Measurements from ENCODE around the gene ERC1.

Gene ERC1

GRCh38 chr12:990661-991349 lies at the start of gene ERC1:
ERC1 (plus strand) TSS chr12:991223; CDS start chr12:1027904, 36,681 bp downstream.
- H3K27me3 ChIP-seq (ENCODE audit: control insufficient read depth, insufficient read depth, low read length) = no peaks in the 10 kb centered on the region
- peak within 1 kb of the TSS; percentile 98 for H3K9ac ChIP-seq (ENCODE audit: low read length)
- H3K4me1 ChIP-seq (ENCODE audit: control insufficient read depth, insufficient read depth, low read length) = peaks cover 15% of the 10 kb centered on the region; the same call in 1 of the 2 replicates
- no peaks in the 10 kb centered on the region for H3K36me3 ChIP-seq (ENCODE audit: control insufficient read depth, insufficient read depth, low read length)
- H3K9me3 ChIP-seq (ENCODE audit: control insufficient read depth, insufficient read depth, low read depth, low read length) = no peaks in the 10 kb centered on the region
- H3K27ac ChIP-seq (ENCODE audit: low read depth, low read length) = peak within 1 kb of the TSS; percentile 97
- peak within 1 kb of the TSS; percentile 99 for H3K4me3 ChIP-seq (ENCODE audit: low read depth, low read length)

DNA sequence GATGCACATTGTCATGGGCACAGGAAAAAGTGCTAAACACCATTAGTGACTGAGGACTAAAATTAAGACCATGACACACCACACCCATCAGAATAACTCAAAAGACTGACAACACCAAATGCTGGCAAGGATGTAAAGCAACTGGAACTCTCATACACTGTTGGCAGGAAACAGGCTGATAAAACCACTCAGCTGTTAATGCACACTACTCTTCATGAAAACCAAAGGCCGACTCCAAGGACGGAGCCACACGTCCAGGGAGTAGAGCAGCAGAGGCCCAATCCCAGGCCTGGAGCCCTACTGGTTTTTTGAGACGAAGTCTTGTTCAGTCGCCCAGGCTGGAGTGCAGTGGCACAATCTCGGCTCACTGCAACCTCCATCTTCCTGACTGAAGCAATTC lies 48.0 kb upstream of the ERC1 start:
- no peak overlapping the region for H3K9ac ChIP-seq (ENCODE audit: low read length)
- H3K36me3 ChIP-seq (ENCODE audit: control insufficient read depth, insufficient read depth, low read length) = peaks cover 23% of the 10 kb centered on the region
- H3K27ac ChIP-seq (ENCODE audit: low read depth, low read length) = no peak overlapping the region
- H3K4me3 ChIP-seq (ENCODE audit: low read depth, low read length) = no peak overlapping the region
- no peaks in the 10 kb centered on the region for H3K4me1 ChIP-seq (ENCODE audit: control insufficient read depth, insufficient read depth, low read length)
- H3K9me3 ChIP-seq (ENCODE audit: control insufficient read depth, insufficient read depth, low read depth, low read length) = no peaks in the 10 kb centered on the region
- H3K27me3 ChIP-seq (ENCODE audit: control insufficient read depth, insufficient read depth, low read length) = no peaks in the 10 kb centered on the region

DNA sequence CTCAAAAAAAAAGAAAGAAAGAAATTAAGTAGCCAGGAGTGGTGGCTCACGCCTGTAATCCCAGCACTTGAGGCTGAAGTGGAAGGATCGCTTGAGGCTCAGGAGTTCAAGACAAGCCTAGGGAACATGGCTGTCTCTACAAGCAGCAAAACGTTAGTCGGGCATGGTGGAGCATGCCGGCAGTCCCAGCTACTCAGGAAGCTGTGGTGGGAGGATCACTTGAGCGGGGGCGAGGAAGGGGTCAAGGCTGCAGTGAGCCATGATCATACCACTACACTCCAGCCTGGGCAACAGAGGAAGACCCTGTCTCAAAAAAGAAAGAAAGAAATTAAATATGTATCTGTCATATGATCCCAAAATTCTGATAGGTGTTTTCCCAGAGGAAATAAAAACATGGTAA lies 46.8 kb upstream of the ERC1 start:
- Histone ChIP-seq H3K9me3 (ENCODE audit: control insufficient read depth, insufficient read depth, low read depth, low read length) (no peaks in the 10 kb centered on the region), H3K36me3 (ENCODE audit: control insufficient read depth, insufficient read depth, low read length) (peaks cover 15% of the 10 kb centered on the region), H3K27ac (ENCODE audit: low read depth, low read length) (no peak overlapping the region)

GRCh38 chr12:946212-946611 lies 44.8 kb upstream of the ERC1 start:
- Histone ChIP-seq H3K4me1 (ENCODE audit: control insufficient read depth, insufficient read depth, low read length) (no peaks in the 10 kb centered on the region), H3K9me3 (ENCODE audit: control insufficient read depth, insufficient read depth, low read depth, low read length) (no peaks in the 10 kb centered on the region), H3K27me3 (ENCODE audit: control insufficient read depth, insufficient read depth, low read length) (no peaks in the 10 kb centered on the region), H3K36me3 (ENCODE audit: control insufficient read depth, insufficient read depth, low read length) (peaks cover 6% of the 10 kb centered on the region), H3K4me3 (ENCODE audit: low read depth, low read length) (no peak overlapping the region), H3K27ac (ENCODE audit: low read depth, low read length) (no peak overlapping the region), H3K9ac (ENCODE audit: low read length) (no peak overlapping the region)

More for the DNA sequence above, 46.8 kb upstream of the ERC1 start:
- H3K4me3 ChIP-seq (ENCODE audit: low read depth, low read length) = no peak overlapping the region
- H3K27me3 ChIP-seq (ENCODE audit: control insufficient read depth, insufficient read depth, low read length) = no peaks in the 10 kb centered on the region
- H3K9ac ChIP-seq (ENCODE audit: low read length) = no peak overlapping the region
- H3K4me1 ChIP-seq (ENCODE audit: control insufficient read depth, insufficient read depth, low read length) = no peaks in the 10 kb centered on the region

DNA sequence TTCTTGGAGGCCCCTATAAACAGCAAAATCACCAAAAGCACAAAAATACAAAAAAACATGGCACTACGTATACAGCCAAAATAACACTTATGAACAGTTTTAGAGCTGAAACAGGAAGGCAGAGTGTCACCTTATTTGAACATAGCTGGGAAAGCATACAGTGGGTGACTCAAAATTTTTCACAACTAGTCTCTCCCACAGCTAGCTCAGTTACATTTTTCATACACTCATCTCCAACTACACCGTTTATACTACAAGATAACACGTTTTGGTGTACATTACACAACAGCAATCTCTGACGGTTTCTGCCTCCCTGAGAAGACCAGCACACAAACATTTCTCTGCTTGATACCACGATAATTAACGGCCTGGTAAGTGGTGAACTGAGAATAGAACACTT lies 44.4 kb upstream of the ERC1 start:
- Histone ChIP-seq H3K9me3 (ENCODE audit: control insufficient read depth, insufficient read depth, low read depth, low read length) (no peaks in the 10 kb centered on the region), H3K9ac (ENCODE audit: low read length) (no peak overlapping the region), H3K4me3 (ENCODE audit: low read depth, low read length) (no peak overlapping the region), H3K4me1 (ENCODE audit: control insufficient read depth, insufficient read depth, low read length) (no peaks in the 10 kb centered on the region), H3K27ac (ENCODE audit: low read depth, low read length) (no peak overlapping the region), H3K36me3 (ENCODE audit: control insufficient read depth, insufficient read depth, low read length) (peaks cover 6% of the 10 kb centered on the region), H3K27me3 (ENCODE audit: control insufficient read depth, insufficient read depth, low read length) (no peaks in the 10 kb centered on the region)

- Histone ChIP-seq H3K27me3 (ENCODE audit: control insufficient read depth, insufficient read depth, low read length) (no peaks in the 10 kb centered on the region), H3K36me3 (ENCODE audit: control insufficient read depth, insufficient read depth, low read length) (peaks cover 6% of the 10 kb centered on the region), H3K9ac (ENCODE audit: low read length) (no peak overlapping the region), H3K9me3 (ENCODE audit: control insufficient read depth, insufficient read depth, low read depth, low read length) (no peaks in the 10 kb centered on the region), H3K4me3 (ENCODE audit: low read depth, low read length) (peak overlapping the region; percentile 87), H3K27ac (ENCODE audit: low read depth, low read length) (no peak overlapping the region), H3K4me1 (ENCODE audit: control insufficient read depth, insufficient read depth, low read length) (no peaks in the 10 kb centered on the region)
Measured at GRCh38 chr12:948238-948637, 42.8 kb upstream of the ERC1 start.

DNA sequence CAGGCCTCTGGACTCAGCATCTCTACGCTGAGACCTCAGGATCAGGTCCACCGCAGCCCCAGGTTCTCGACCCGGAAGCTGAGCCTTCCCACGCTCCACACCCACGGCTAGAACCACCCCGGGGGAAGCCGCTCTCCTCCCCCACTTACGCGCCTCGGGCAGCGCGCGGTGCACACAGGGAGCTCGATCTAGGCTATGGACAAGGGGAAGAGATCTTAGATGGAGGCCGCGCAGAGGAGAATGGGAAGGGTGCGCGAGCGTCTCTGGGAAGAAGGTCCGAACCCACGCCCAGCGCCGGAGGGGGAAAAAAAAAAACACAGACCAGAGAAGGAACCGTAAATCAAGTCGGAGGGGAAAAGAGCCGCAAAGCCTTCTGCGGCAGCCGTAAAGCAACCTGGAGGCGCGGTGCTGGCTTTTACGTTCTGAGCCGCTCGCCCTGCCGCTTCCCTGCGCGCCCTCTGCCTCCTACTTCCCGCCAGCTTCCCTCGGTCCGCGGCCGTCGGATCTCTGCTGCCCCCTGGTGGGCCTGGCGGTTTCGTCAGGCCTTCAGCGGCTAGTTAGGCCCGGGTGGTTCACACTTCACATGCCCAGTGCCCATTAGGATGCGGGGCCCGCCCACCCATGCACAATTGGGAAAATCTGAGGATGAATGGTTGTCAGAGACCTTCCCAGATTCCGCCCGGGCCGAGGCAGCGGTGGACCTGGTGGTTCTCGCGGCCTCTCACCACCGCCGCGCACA lies 41.4 kb upstream of the ERC1 start, which contains the start of gene RAD52:
RAD52 (minus strand) TSS at position 242 of the 739 bp plus-strand sequence. CDS start 16,636 bp downstream, outside the sequence.
- peak within 1 kb of the TSS; percentile 96 for H3K9ac ChIP-seq (ENCODE audit: low read length)
- H3K4me1 ChIP-seq (ENCODE audit: control insufficient read depth, insufficient read depth, low read length) = no peaks in the 10 kb centered on the region
- H3K9me3 ChIP-seq (ENCODE audit: control insufficient read depth, insufficient read depth, low read depth, low read length) = no peaks in the 10 kb centered on the region
- peak within 1 kb of the TSS; percentile 87 for H3K4me3 ChIP-seq (ENCODE audit: low read depth, low read length)
- no peaks in the 10 kb centered on the region for H3K27me3 ChIP-seq (ENCODE audit: control insufficient read depth, insufficient read depth, low read length)
- peak within 1 kb of the TSS; percentile 85 for H3K27ac ChIP-seq (ENCODE audit: low read depth, low read length)
- no peaks in the 10 kb centered on the region; the same call in 1 of the 2 replicates for H3K36me3 ChIP-seq (ENCODE audit: control insufficient read depth, insufficient read depth, low read length)

GRCh38 chr12:951176-951575 lies 39.8 kb upstream of the ERC1 start:
- Histone ChIP-seq H3K4me3 (ENCODE audit: low read depth, low read length) (no peak overlapping the region), H3K9ac (ENCODE audit: low read length) (no peak overlapping the region), H3K4me1 (ENCODE audit: control insufficient read depth, insufficient read depth, low read length) (no peaks in the 10 kb centered on the region), H3K27me3 (ENCODE audit: control insufficient read depth, insufficient read depth, low read length) (no peaks in the 10 kb centered on the region), H3K27ac (ENCODE audit: low read depth, low read length) (no peak overlapping the region), H3K9me3 (ENCODE audit: control insufficient read depth, insufficient read depth, low read depth, low read length) (no peaks in the 10 kb centered on the region), H3K36me3 (ENCODE audit: control insufficient read depth, insufficient read depth, low read length) (no peaks in the 10 kb centered on the region)

DNA sequence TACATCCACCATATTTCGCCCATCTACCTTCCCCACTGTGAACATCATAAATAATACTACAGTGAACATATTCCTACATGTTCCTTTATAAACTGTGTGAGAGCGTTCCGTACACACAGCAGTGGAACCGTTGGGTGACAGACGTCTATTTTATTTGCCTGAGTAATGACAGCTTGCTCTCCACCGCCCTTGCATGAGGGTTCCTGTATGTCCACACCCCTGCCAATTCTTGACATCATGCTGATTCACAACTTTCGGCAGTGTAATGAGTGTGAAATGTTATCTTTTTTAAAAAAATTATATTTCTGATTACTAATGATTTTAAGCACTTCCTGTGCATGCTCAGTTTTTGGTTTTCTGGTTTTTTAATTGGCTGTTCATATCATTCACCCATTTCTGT lies 37.2 kb upstream of the ERC1 start:
- H3K4me3 ChIP-seq (ENCODE audit: low read depth, low read length) = no peak overlapping the region
- H3K4me1 ChIP-seq (ENCODE audit: control insufficient read depth, insufficient read depth, low read length) = peaks cover 4% of the 10 kb centered on the region
- H3K9me3 ChIP-seq (ENCODE audit: control insufficient read depth, insufficient read depth, low read depth, low read length) = no peaks in the 10 kb centered on the region
- H3K9ac ChIP-seq (ENCODE audit: low read length) = no peak overlapping the region
- no peak overlapping the region for H3K27ac ChIP-seq (ENCODE audit: low read depth, low read length)
- no peaks in the 10 kb centered on the region for H3K36me3 ChIP-seq (ENCODE audit: control insufficient read depth, insufficient read depth, low read length)
- no peaks in the 10 kb centered on the region for H3K27me3 ChIP-seq (ENCODE audit: control insufficient read depth, insufficient read depth, low read length)

- no peaks in the 10 kb centered on the region for H3K36me3 ChIP-seq (ENCODE audit: control insufficient read depth, insufficient read depth, low read length)
- no peaks in the 10 kb centered on the region for H3K27me3 ChIP-seq (ENCODE audit: control insufficient read depth, insufficient read depth, low read length)
- no peak overlapping the region for H3K9ac ChIP-seq (ENCODE audit: low read length)
Measured at GRCh38 chr12:954741-955140, 36.3 kb upstream of the ERC1 start.

GRCh38 chr12:955939-956338 lies 35.1 kb upstream of the ERC1 start:
- H3K4me1 ChIP-seq (ENCODE audit: control insufficient read depth, insufficient read depth, low read length) = peaks cover 6% of the 10 kb centered on the region
- no peak overlapping the region for H3K4me3 ChIP-seq (ENCODE audit: low read depth, low read length)
- H3K9ac ChIP-seq (ENCODE audit: low read length) = no peak overlapping the region
- no peaks in the 10 kb centered on the region for H3K9me3 ChIP-seq (ENCODE audit: control insufficient read depth, insufficient read depth, low read depth, low read length)
- no peaks in the 10 kb centered on the region for H3K36me3 ChIP-seq (ENCODE audit: control insufficient read depth, insufficient read depth, low read length)
- H3K27me3 ChIP-seq (ENCODE audit: control insufficient read depth, insufficient read depth, low read length) = no peaks in the 10 kb centered on the region
- no peak overlapping the region for H3K27ac ChIP-seq (ENCODE audit: low read depth, low read length)

More at GRCh38 chr12:954741-955140, 36.3 kb upstream of the ERC1 start:
- Histone ChIP-seq H3K9me3 (ENCODE audit: control insufficient read depth, insufficient read depth, low read depth, low read length) (no peaks in the 10 kb centered on the region), H3K4me3 (ENCODE audit: low read depth, low read length) (no peak overlapping the region), H3K27ac (ENCODE audit: low read depth, low read length) (no peak overlapping the region), H3K4me1 (ENCODE audit: control insufficient read depth, insufficient read depth, low read length) (peaks cover 6% of the 10 kb centered on the region)

Data from HUES6 (cell line).